ENCODE data around the gene FARS2. TPM values are rescaled to one million over a fixed set of nuclear protein-coding genes. Genes with fewer than 3 reads are reported as not detected.
A peak's percentile ranks its signal among the peaks of the same experiment; 100 is the strongest.

The FARS2 gene
- total RNA-seq, 4 donors from 2014 or later = 2.6 to 21.9 (median 15.0) TPM

DNA sequence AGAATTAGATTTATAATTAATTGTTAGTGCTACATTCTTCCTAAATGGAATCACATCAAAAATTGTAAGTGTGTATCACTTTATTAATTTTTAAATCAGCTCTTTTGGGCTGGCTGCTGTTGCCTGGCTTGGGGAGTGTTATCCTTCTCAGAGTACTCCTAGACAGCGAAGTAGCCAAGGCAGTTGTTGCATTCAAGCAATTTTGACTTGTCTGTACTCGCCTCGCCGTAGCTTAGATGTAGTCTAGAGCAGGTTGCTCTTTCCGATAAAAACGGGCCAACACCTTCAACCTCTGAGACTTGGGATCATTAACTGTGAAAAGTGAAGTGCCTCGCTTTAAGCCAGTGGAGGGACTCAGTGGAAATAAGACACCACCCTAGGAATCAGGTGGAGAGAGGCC lies 151.3 kb downstream of the FARS2 start:
- in situ Hi-C loops (cut with MboI; ENCODE audit: low pct_ligation_motif_present in 1 of 4, low pct_unique_long_range_greater_than_20kb in 1 of 4, low sequenced_read_pairs in 3 of 4) = no loop called here
- 99 to 100% methylated on average over 6 to 7 of the region's 7 CpGs for WGBS, 2 donors (ENCODE audit: low coverage in 1 of 2)
- intact Hi-C loops (cut with DNase I; ENCODE audit: low total_unique reads) = no loop called here

DNA sequence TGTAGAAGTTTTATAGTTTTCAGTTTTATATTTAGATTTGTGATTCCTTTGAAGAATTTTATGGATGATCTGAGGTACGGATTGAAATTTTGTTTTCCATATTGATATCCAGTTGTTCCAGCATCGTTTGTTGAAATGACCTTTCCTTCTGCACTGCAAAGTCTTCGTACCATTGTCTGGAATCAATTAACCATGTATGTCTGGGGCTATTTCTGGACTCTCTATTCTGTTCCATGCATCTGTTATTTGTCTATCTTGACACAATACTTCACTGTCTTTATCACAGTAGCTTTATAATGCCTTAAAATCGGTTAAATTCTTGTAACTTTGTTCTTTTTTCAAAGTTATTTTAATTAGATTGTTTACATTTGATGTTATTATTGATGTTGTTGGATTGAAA lies 154.9 kb downstream of the FARS2 start:
- TF ChIP-seq EP300 (IDR thresholded peaks at IDR 0.05; ENCODE audit: low read depth) = no peak
- TF ChIP-seq POLR2A (IDR thresholded peaks at IDR 0.05) = no peak
- TF ChIP-seq POLR2AphosphoS5 (IDR thresholded peaks at IDR 0.05) = no peak
- no peak for TF ChIP-seq CTCF (IDR thresholded peaks at IDR 0.05)
- H3K27me3 ChIP-seq = no peaks in the 10 kb centered on the region
- H3K36me3 ChIP-seq = no peaks in the 10 kb centered on the region
- H3K4me3 ChIP-seq = no peak overlapping the region
- no peaks in the 10 kb centered on the region for H3K4me1 ChIP-seq
- WGBS, 2 donors (ENCODE audit: low coverage in 1 of 2) = 88 to 89% methylated on average over 4 of the region's 4 CpGs
- no peak for DNase-seq
- no peaks in the 10 kb centered on the region for H3K9me3 ChIP-seq
- intact Hi-C loops (cut with DNase I; ENCODE audit: low total_unique reads) = no loop called here
- H3K27ac ChIP-seq = no peak overlapping the region
- in situ Hi-C loops (cut with MboI; ENCODE audit: low pct_ligation_motif_present in 1 of 4, low pct_unique_long_range_greater_than_20kb in 1 of 4, low sequenced_read_pairs in 3 of 4) = no loop called here

More for the DNA sequence above, 151.3 kb downstream of the FARS2 start:
- no peak for DNase-seq
- Histone ChIP-seq H3K36me3 (no peaks in the 10 kb centered on the region), H3K27me3 (no peaks in the 10 kb centered on the region), H3K4me3 (no peak overlapping the region), H3K9me3 (no peaks in the 10 kb centered on the region), H3K27ac (no peak overlapping the region), H3K4me1 (no peaks in the 10 kb centered on the region)
- TF ChIP-seq CTCF (IDR thresholded peaks at IDR 0.05) (no peak), EP300 (IDR thresholded peaks at IDR 0.05; ENCODE audit: low read depth) (no peak), POLR2A (IDR thresholded peaks at IDR 0.05) (no peak)

DNA sequence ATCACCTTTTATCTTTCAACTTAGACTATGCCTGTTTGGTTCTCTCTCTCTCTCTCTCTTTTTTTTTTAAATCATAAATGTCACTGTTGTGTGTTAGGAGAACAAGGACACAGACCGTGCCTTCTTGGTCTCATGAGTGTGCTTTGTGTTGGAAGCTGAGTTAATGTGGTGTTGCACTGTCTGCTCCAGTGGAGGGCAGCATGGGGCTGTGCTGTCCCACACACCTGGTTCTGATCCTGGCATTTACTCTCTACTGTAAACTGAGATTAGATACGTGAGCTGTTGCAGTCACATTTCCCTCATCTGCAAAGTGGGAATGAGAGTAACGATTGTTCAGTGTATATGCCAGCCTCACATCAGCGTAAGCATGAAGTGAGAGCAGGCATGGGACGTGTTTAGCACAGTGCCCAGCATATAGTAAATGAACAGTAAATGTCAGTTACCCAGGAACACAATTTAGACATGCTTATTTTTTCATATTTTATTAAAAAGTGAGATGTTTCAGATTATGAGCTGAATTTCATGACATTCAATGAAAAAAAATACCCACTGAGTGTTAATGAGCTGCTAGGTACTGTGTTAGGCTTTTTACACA lies 161.1 kb downstream of the FARS2 start:
- intact Hi-C loops (cut with DNase I; ENCODE audit: low total_unique reads) (no loop called here), in situ Hi-C loops (cut with MboI; ENCODE audit: low pct_ligation_motif_present in 1 of 4, low pct_unique_long_range_greater_than_20kb in 1 of 4, low sequenced_read_pairs in 3 of 4) (no loop called here)
- Histone ChIP-seq H3K4me1 (no peaks in the 10 kb centered on the region), H3K27me3 (no peaks in the 10 kb centered on the region), H3K36me3 (no peaks in the 10 kb centered on the region), H3K4me3 (no peak overlapping the region), H3K27ac (no peak overlapping the region), H3K9me3 (no peaks in the 10 kb centered on the region)
- 85 to 100% methylated on average over 2 to 5 of the region's 5 CpGs for WGBS, 2 donors (ENCODE audit: low coverage in 1 of 2)
- TF ChIP-seq CTCF (IDR thresholded peaks at IDR 0.05) = peak in 2 of 5 experiments; percentile 27 to 40
- TF ChIP-seq POLR2AphosphoS5 (IDR thresholded peaks at IDR 0.05) = no peak
- no peak for TF ChIP-seq EP300 (IDR thresholded peaks at IDR 0.05; ENCODE audit: low read depth)
- DNase-seq = peak; percentile 12

DNA sequence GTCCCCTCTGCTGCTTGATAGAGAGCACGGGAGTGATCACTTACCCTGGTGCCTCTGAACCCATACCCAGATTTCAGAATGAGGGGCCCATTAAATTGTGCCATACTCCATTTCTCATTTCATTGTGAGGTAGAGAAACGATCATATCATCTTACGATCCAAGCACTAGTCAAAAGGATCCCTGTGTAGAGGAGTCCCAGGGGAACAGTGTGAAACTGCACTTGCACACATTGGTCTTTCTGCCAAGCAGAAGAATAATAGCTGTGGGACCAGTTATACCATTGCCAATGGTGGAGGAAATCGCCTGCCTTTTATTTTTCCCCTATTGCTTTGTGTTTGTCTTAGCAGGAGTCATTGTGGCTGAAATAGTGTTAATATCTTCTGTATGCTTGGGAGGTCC lies 161.9 kb downstream of the FARS2 start:
- Histone ChIP-seq H3K27ac (no peak overlapping the region), H3K27me3 (no peaks in the 10 kb centered on the region), H3K36me3 (no peaks in the 10 kb centered on the region), H3K4me1 (no peaks in the 10 kb centered on the region), H3K4me3 (no peak overlapping the region), H3K9me3 (no peaks in the 10 kb centered on the region)
- in situ Hi-C loops (cut with MboI; ENCODE audit: low pct_ligation_motif_present in 1 of 4, low pct_unique_long_range_greater_than_20kb in 1 of 4, low sequenced_read_pairs in 3 of 4) = no loop called here
- intact Hi-C loops (cut with DNase I; ENCODE audit: low total_unique reads) = no loop called here
- TF ChIP-seq POLR2A (IDR thresholded peaks at IDR 0.05) = no peak
- TF ChIP-seq CTCF (IDR thresholded peaks at IDR 0.05) = no peak
- no peak for TF ChIP-seq EP300 (IDR thresholded peaks at IDR 0.05; ENCODE audit: low read depth)
- no peak for TF ChIP-seq POLR2AphosphoS5 (IDR thresholded peaks at IDR 0.05)
- DNase-seq = no peak
- WGBS, 2 donors (ENCODE audit: low coverage in 1 of 2) = 84 to 95% methylated on average over 2 to 4 of the region's 4 CpGs

Data from transverse colon (tissue), 4 donors.